H7 (cell line): ENCODE measurements around the gene EFHC2. TPM values are rescaled to one million over a fixed set of nuclear protein-coding genes. Genes with fewer than 3 reads are reported as not detected.

Experiments
- DNase-seq: peaks from one replicate; pipeline ENCODE4 v3.0.0; 2012
- H3K27me3 ChIP-seq: 2 replicates; pipeline ENCODE4 v1.6.0; 2011; ENCODE audit warnings: mild to moderate bottlenecking, low read length; ENCODE audit not compliant: control insufficient read depth, insufficient read depth
- H3K36me3 ChIP-seq: replicated peaks from 2 replicates; pipeline ENCODE4 v1.5.1; 2011; ENCODE audit warnings: low read length; ENCODE audit not compliant: control insufficient read depth, insufficient read depth
- H3K4me3 ChIP-seq: 2 replicates; pipeline ENCODE4 v1.5.1; 2011; ENCODE audit warnings: low read depth, mild to moderate bottlenecking, control low read depth, low read length, moderate library complexity; ENCODE audit not compliant: insufficient read depth
- total RNA-seq: library from RNA; depleted of rRNA; stranded (reverse); fragments of >200 nt; shearing (Covaris generic); gene quantifications from 2 replicates; pipeline ENCODE4 v1.2.3, GENCODE V29; 2014

Gene EFHC2
- total RNA-seq, 1 experiment from 2014 or later = 0.69 TPM

DNA sequence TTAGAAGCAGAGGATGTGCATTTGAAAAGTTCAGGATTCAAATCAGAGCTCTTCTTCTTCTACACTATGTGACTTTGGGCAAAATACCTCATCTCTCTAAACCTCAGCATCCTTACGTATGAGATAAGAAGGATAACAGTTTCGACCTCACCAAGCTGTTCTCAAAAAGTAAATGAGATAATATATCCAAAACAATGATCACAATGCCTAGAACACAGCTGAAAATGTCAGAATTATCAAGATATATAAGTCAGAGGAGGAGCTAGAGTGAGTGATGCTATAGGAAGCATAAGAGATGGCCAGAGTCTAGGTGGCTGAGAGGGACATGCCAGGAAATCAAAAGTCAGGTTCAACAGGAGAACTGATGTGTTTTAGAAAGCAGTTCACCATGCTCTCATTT, 168.0 kb downstream of the EFHC2 start:
- Histone ChIP-seq H3K27me3 (no peaks in the 10 kb centered on the region), H3K4me3 (no peak overlapping the region), H3K36me3 (no peaks in the 10 kb centered on the region)
- DNase-seq = no peak

DNA sequence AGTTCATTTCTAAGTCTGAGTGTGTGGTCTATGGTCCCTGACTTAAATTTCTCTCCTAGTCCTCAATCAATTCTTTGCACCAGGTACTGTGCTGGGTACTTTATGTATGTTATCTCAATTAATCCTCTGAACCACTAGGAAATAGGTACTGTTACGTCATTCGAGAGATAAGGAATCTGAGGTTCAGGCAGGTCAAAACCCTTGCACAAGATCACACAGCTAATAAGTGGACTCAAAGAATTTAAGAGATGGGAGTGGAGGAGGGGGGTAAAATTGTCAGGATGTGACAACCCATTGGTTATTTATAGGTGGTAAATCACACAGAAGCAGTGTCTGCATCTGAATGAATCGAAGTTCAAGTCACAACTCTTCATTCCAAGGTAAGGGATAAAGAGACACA, 169.4 kb downstream of the EFHC2 start:
- no peak for DNase-seq
- Histone ChIP-seq H3K36me3 (no peaks in the 10 kb centered on the region), H3K4me3 (no peak overlapping the region), H3K27me3 (no peaks in the 10 kb centered on the region)

DNA sequence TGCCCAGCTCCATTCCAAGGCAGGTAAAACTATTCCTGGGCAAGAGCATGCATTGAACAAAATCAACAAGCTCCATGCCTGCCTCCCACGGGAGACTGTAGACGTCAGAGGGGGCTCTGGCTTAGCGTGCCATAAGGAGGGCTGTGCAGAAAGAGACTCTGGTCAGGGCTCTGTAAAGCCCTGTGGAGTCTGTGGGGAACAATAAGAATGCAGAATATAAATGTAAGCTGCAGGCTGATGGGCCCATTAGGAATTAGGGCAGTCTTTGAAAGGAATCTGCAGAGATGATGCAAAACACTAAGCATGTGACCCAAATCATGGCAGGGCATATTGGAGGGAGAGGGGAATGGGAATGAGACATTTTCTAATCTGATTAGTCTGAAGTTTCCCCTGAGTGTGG, 170.3 kb downstream of the EFHC2 start:
- no peaks in the 10 kb centered on the region for H3K27me3 ChIP-seq
- H3K4me3 ChIP-seq = no peak overlapping the region
- H3K36me3 ChIP-seq = no peaks in the 10 kb centered on the region
- no peak for DNase-seq

- Histone ChIP-seq H3K4me3 (no peak overlapping the region), H3K27me3 (no peaks in the 10 kb centered on the region), H3K36me3 (no peaks in the 10 kb centered on the region)
- no peak for DNase-seq
These were observed 176.4 kb downstream of the EFHC2 start for GRCh38 chrX:44167116-44167515.

- Histone ChIP-seq H3K36me3 (no peaks in the 10 kb centered on the region), H3K4me3 (no peak overlapping the region), H3K27me3 (no peaks in the 10 kb centered on the region)
- no peak for DNase-seq
These were observed 180.5 kb downstream of the EFHC2 start for GRCh38 chrX:44162964-44163475.

GRCh38 chrX:44157858-44158257, 185.6 kb downstream of the EFHC2 start:
- Histone ChIP-seq H3K36me3 (no peaks in the 10 kb centered on the region), H3K4me3 (no peak overlapping the region), H3K27me3 (no peaks in the 10 kb centered on the region)
- DNase-seq = no peak

- Histone ChIP-seq H3K4me3 (no peak overlapping the region), H3K27me3 (no peaks in the 10 kb centered on the region), H3K36me3 (no peaks in the 10 kb centered on the region)
- DNase-seq = no peak
These were observed 186.2 kb downstream of the EFHC2 start for GRCh38 chrX:44157283-44157682.

DNA sequence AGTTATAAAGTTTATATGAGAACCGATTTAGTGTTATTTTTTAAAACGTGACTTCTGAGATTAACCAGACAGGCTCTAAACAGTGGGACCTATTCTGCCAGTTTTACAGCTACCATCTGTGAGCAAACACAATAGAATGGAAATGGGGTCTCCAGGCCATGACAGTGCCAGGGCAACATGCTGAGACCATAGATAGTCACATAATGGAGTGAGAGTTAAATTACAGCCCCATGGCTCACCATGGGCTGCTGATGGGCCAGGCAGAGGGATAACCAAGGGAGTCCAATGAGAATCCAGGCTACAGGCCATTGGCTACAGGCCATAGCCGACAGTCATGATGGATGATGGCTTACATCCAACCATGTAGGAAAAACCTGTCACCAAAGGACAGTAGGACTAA, 186.7 kb downstream of the EFHC2 start:
- no peaks in the 10 kb centered on the region for H3K36me3 ChIP-seq
- no peak for DNase-seq
- H3K27me3 ChIP-seq = no peaks in the 10 kb centered on the region
- no peak overlapping the region for H3K4me3 ChIP-seq

- H3K4me3 ChIP-seq = no peak overlapping the region
- H3K27me3 ChIP-seq = no peaks in the 10 kb centered on the region
- no peaks in the 10 kb centered on the region for H3K36me3 ChIP-seq
- no peak for DNase-seq
These were observed 188.3 kb downstream of the EFHC2 start for GRCh38 chrX:44155126-44155525.

GRCh38 chrX:44152852-44153251, 190.6 kb downstream of the EFHC2 start:
- no peaks in the 10 kb centered on the region for H3K36me3 ChIP-seq
- no peak for DNase-seq
- H3K4me3 ChIP-seq = no peak overlapping the region
- H3K27me3 ChIP-seq = no peaks in the 10 kb centered on the region

DNA sequence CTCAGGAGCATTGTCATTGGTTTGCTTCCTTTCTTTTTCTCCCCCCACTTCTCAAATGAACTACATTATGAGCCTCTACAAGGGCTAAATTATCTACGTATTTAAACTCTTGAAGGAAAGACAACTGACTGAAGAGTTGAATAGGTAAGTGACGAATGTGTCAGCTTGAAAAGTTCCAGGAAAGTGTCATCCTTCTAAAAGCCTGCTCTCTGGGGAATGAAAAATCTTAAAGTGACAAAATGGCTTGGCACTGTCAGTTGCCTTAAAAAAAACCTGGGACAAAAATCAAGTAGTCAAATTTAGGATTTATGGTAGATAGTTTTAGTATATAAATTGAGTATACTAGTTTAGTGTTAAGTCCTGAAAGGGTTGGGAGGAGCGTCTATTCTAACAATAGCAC, 196.3 kb downstream of the EFHC2 start:
- Histone ChIP-seq H3K4me3 (no peak overlapping the region), H3K36me3 (no peaks in the 10 kb centered on the region), H3K27me3 (no peaks in the 10 kb centered on the region)
- DNase-seq = no peak

DNA sequence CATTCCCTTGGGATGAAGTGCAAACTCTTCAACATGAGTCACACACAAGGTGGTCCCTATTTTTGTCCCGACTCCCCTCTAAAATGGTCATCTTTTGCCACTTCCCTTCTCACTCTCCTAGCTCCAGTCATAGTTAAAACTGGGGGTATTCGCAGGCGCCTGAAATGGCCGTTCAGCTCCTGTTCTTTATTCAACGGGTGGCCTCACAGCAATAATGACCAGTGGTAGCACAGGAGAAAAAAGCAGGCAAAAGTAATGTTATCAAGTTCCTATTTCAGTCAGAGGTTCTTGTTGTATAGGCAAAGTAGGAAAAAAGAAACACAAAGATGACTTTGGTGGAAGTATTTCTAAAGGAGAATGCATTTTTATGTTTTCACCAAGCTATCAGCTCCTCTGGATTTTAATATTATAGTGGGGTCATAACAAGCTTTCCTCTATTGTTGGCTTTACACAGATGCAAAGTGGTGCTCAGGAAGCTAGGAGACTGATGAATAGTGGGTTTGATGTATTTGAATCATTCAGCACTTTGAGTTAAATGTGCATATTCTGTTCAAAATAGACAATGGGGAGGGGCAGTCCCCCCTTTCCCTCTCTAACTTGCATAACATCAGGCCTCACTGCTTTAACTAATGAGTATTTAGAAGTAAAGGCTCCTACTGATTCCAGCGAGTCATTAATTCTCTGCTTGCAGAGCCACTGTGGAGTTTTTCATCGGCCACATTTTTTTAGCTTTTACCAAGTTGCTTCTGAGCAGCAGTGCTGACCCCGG, 199.1 kb downstream of the EFHC2 start:
- H3K4me3 ChIP-seq = no peak overlapping the region
- no peak for DNase-seq
- no peaks in the 10 kb centered on the region for H3K27me3 ChIP-seq
- H3K36me3 ChIP-seq = no peaks in the 10 kb centered on the region

DNA sequence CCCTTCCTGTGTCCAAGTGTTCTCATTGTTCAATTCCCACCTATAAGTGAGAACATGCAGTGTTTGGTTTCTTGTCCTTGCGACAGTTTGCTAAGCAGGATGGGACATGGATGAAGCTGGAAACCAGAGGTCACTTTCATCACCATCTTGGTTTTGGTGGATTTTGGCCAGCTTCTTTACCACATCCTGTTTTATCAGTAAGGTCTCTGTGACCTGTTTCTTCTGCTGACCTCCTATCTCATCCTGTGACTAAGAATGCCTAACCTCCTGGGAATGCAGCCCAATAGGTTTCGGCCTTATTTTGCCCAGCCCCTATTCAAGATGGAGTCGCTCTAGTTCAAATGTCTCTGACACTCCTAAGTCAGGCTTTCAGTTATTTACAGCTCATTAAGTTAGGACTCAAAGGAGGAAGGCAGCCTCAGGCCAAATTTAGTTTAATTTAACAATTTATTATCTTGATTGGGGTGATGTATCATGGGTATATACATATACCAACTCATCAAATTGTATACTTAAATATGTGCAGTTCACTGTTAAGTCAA, 200.3 kb downstream of the EFHC2 start:
- H3K36me3 ChIP-seq = no peaks in the 10 kb centered on the region
- no peak overlapping the region for H3K4me3 ChIP-seq
- H3K27me3 ChIP-seq = no peaks in the 10 kb centered on the region
- no peak for DNase-seq

- H3K36me3 ChIP-seq = no peaks in the 10 kb centered on the region
- H3K4me3 ChIP-seq = no peak overlapping the region
- H3K27me3 ChIP-seq = no peaks in the 10 kb centered on the region
- DNase-seq = no peak
These were observed 213.3 kb downstream of the EFHC2 start for GRCh38 chrX:44130189-44130588.

DNA sequence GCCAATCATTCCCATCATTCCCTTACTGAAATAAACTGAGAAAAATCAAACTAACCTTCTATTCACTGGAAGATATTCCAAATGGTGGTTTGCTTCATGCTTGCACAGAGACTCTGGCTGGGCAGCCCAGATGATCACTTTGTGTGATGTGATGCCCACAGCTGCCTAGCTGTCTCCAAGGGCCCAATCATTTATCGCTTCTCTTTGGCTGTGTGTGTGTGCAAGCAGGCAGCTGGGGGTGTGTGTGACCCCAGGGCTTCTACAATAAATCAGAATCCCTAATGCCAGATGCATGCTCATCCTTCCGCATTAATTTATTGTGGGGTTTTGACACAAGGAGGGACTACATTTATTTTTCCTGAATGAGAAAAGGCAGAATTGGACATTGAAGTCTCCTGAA, 230.1 kb downstream of the EFHC2 start:
- DNase-seq = no peak
- H3K27me3 ChIP-seq = no peaks in the 10 kb centered on the region

More for the DNA sequence above, 230.1 kb downstream of the EFHC2 start:
- no peak overlapping the region for H3K4me3 ChIP-seq
- H3K36me3 ChIP-seq = no peaks in the 10 kb centered on the region
